ENCODE results near the gene TIMM21.

- TF ChIP-seq FOXM1 (IDR thresholded peaks at IDR 0.05; ENCODE audit: borderline replicate concordance, low read depth) (no peak), MAX (IDR thresholded peaks at IDR 0.05) (no peak), RAD21 (IDR thresholded peaks at IDR 0.05; ENCODE audit: low read depth) (no peak)
These were observed 31.4 kb downstream of the TIMM21 start for GRCh38 chr18:74179623-74180199.
